Pancreas (tissue), 10 donors: ENCODE data around the gene ADCY10. TPM values are rescaled to one million over a fixed set of nuclear protein-coding genes. Genes with fewer than 3 reads are reported as not detected.

ENCODE experiments used
- ATAC-seq, 4 donors: fragments of 200-7000 bp; cut with Tn5 transposase; one replicate each; pipeline versions ENCODE4 v1.8.0 to v1.9.1; 2020; ENCODE audit warnings: mild to moderate bottlenecking in 4 of 4, moderate library complexity in 4 of 4
- DNase-seq, 6 donors: peaks; one replicate each; pipeline ENCODE4 v3.0.0-alpha.2; 2020
- FAIRE-seq: peaks from 2 replicates; lab custom pipeline; 2012; peaks lifted over from hg19 to GRCh38; lab: Jason Lieb, UNC
- H3K27ac ChIP-seq, 4 donors: fragments of 200-600 bp; sonication (generic); 1 replicate in 3 of 4; 2 replicates in 1 of 4; pipeline versions ENCODE4 v1.5.0 to v1.8.0; 2020
- H3K27me3 ChIP-seq, 4 donors: fragments of 200-600 bp; one replicate each; pipeline ENCODE4 v1.8.0; 2021
- H3K36me3 ChIP-seq, 3 donors: fragments of 200-600 bp; sonication (generic) in 1 of 3; one replicate each; pipeline versions ENCODE4 v1.5.0 to v1.8.0; 2020 to 2021
- H3K4me1 ChIP-seq, 3 donors: fragments of 200-600 bp; one replicate each; pipeline ENCODE4 v1.8.0; 2021
- H3K4me3 ChIP-seq, 4 donors: fragments of 200-600 bp; sonication (generic) in 2 of 4; one replicate each; pipeline versions ENCODE4 v1.5.0 to v1.8.0; 2020 to 2021
- H3K9me3 ChIP-seq, 4 donors: fragments of 200-600 bp; one replicate each; pipeline ENCODE4 v1.8.0; 2021
- WGBS, 2 donors: extraction: QIAGEN DNeasy Blood & Tissue Kit; methylation state at CpG; one replicate each; pipeline ENCODE4 v1.1.7; 2013; 5-methylcytosine and 5-hydroxymethylcytosine counted together
- intact Hi-C, 3 donors: fragments of 100-400 bp; cut with DNase I; formaldehyde crosslinking; loops; one replicate each; pipeline versions ENCODE4 v1.11.1 to v1.14.2; 2022
- polyA plus RNA-seq, 2 donors: library from polyadenylated mRNA; stranded (reverse); fragments of 200-250 nt; gene quantifications; one replicate each; pipeline ENCODE4 v1.2.3, GENCODE V29; 2013
- total RNA-seq, 6 donors: library from RNA; stranded (reverse); fragmentation: NEBNext Ultra II Directional in 4 of 6; extraction: Animal tissue kit (Norgen Biotek cat#: 25700) in 4 of 6; gene quantifications; one replicate each; pipeline versions ENCODE4 v1.2.1 to v1.2.4, GENCODE V29; 2021 to 2023
- TF ChIP-seq, protein P1 (sequence below), 4 donors: fragments of 200-600 bp; sonication (generic) in 3 of 4; IDR thresholded peaks; one replicate each; pipeline versions ENCODE4 v1.5.0 to v1.8.0; 2021; ENCODE audit warnings: antibody characterized with exemption in 4 of 4
- donor health status: healthy with polysubstance abuse.
- donor health status: DM: no; HTN: no; CAD: no; lungs with moderate emphysema.
- donor health status: DM: no; HTN: no; CAD: no.
- donor health status: control.
- donor health status: control.
- donor health status: Bipolar disorder and iron deficiency.
- donor health status: DM: yes; HTN: yes; CAD: no.
- donor health status: DM: no; HTN: no; CAD: no.
- donor health status: DM: no; HTN: no; CAD: no.
- donor health status: DM: yes; HTN: yes; CAD: no.

Gene ADCY10
- total and polyA plus RNA-seq, 8 donors = 0.03 to 0.31 (median 0.16) TPM; not detected in 1

DNA sequence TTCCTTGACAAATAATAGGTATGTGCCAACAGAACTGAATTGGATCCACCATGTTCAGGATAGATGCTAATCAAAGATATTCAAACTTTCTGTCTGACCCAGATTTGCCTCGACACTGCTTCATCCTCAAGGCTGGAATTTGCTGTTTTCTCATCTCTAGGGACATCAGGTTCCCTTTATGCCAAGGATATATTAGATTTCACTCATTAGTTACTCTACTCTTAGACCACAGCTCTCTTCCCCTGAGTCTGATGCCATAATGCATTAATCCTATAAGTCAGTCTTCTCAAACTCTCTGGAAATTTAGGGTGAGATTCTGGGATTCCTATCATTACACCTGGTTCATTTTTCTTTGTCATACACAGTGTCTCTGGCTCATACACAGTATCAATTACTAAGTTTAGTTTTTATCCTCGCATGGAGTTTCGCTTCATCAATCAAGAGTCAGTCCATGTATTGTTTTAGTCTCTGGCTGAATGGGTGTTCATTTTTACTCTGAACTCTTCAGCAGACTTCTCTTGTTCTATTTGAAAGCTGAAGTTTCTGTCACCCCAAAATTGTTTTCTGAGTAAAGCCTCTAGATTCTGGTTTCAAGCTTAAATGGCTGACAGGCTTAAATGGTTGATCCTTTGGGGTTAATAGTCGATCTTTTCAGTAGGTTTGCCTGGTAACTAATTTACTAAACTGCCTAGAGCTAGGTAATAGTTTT lies 13.3 kb upstream of the ADCY10 start:
- TF ChIP-seq, protein P1, sequence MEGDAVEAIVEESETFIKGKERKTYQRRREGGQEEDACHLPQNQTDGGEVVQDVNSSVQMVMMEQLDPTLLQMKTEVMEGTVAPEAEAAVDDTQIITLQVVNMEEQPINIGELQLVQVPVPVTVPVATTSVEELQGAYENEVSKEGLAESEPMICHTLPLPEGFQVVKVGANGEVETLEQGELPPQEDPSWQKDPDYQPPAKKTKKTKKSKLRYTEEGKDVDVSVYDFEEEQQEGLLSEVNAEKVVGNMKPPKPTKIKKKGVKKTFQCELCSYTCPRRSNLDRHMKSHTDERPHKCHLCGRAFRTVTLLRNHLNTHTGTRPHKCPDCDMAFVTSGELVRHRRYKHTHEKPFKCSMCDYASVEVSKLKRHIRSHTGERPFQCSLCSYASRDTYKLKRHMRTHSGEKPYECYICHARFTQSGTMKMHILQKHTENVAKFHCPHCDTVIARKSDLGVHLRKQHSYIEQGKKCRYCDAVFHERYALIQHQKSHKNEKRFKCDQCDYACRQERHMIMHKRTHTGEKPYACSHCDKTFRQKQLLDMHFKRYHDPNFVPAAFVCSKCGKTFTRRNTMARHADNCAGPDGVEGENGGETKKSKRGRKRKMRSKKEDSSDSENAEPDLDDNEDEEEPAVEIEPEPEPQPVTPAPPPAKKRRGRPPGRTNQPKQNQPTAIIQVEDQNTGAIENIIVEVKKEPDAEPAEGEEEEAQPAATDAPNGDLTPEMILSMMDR (IDR thresholded peaks at IDR 0.05) = no peak
- intact Hi-C loops = no loop called here
- peak in 3 of 4 donors; percentile 31 to 69 (median 50) for ATAC-seq
- FAIRE-seq = no peak
- H3K27ac ChIP-seq = peak overlapping the region in 2 of 4 donors; percentile 30 to 64
- no peak for DNase-seq
- H3K36me3 ChIP-seq = no peaks in the 10 kb centered on the region
- 45 to 46% methylated on average over 4 of the region's 4 CpGs for WGBS, 2 donors
- no peaks in the 10 kb centered on the region for H3K9me3 ChIP-seq
- H3K4me1 ChIP-seq = peaks cover 0 to 35% (median 22%) of the 10 kb centered on the region in 3 donors
- no peak overlapping the region for H3K4me3 ChIP-seq
- no peaks in the 10 kb centered on the region for H3K27me3 ChIP-seq

DNA sequence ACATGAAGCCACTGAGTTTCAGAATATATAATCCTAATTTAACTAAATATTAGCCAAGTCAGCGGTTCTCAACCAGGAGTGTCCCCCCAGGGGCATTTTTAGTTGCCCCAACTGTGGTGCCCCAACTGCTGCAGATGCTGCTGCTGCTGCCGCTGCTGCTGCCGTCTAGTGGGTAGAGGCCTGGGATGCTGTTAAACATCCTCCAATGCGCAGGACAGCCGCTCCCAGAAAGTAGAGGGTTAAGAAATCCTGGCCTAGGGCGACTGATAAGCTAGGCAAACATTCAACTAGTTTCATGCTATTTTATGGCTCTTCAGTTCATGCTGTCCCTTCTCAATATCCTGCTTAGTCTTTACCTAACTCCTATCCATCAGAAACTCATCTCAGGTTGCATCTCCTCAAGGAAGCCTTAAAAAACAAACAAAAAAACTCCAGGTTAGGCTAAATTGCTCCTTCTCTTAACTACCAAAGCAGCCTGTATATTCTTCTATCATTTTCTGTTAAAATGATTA lies 12.6 kb upstream of the ADCY10 start:
- Histone ChIP-seq H3K27me3 (no peaks in the 10 kb centered on the region), H3K9me3 (no peaks in the 10 kb centered on the region), H3K4me3 (no peak overlapping the region), H3K4me1 (peaks cover 0 to 35% (median 22%) of the 10 kb centered on the region in 3 donors), H3K36me3 (no peaks in the 10 kb centered on the region), H3K27ac (peak overlapping the region in 2 of 4 donors; percentile 30 to 64)
- FAIRE-seq = no peak
- TF ChIP-seq, protein P1 (IDR thresholded peaks at IDR 0.05) = no peak
- WGBS, 2 donors = 59 to 63% methylated on average over 6 of the region's 6 CpGs
- no peak for DNase-seq
- intact Hi-C loops = no loop called here
- ATAC-seq = peak in 3 of 4 donors; percentile 46 to 69 (median 64)

DNA sequence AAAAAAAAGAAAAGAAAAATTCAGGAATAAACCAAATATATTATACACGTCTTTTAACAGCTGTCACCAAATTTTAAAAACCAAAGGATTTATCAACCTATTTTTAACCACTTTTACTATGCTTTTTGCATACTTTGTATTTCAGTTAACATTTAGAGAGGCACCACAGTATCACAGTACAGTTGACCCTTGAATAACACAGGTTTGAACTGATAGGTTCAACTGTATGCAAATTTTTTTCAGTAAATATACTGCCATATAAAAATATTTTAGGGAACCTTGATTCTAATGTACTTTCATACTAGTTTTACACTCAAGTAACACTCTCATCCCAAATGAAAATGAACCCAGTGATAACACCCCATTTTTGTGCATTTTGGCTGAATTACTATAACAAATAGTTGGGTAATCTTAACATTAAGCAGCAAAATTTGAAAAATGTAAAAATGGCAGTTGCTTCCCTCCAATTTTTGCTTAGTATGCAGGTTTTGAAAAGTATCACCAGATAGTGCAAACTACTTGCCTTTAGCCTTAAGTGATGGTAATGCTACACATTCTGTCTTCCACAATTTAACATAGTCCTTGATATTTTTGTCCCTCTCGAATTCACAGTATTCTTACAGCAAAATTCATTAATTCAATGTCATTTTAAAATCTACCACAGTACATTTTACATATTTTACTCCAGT lies 10.8 kb upstream of the ADCY10 start:
- Histone ChIP-seq H3K27me3 (no peaks in the 10 kb centered on the region), H3K9me3 (no peaks in the 10 kb centered on the region), H3K4me3 (no peak overlapping the region), H3K4me1 (peaks cover 0 to 35% (median 22%) of the 10 kb centered on the region in 3 donors), H3K36me3 (no peaks in the 10 kb centered on the region), H3K27ac (no peak overlapping the region)
- TF ChIP-seq, protein P1 (IDR thresholded peaks at IDR 0.05) = no peak
- intact Hi-C loops = no loop called here
- no peak for DNase-seq
- FAIRE-seq = no peak
- 89 to 91% methylated on average over 2 of the region's 2 CpGs for WGBS, 2 donors
- no peak for ATAC-seq

DNA sequence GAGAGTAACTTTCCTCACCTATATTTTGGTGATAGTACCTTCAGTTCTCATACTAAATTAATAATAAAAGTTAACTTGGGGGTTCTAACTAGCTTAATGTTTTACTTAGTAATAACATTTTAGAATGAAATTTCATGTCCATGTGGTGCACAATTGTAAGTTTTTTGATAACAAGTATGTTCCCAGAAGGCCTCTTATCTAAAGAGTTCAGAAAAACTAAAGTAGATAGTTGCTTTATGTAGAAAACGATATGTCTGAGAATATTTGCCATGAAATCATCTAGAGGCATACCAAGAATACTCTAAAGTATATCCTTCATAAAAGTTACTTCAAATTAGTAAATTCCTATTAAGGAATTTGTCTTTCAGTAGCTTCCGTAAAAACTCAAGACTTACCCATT lies 10.2 kb upstream of the ADCY10 start:
- Histone ChIP-seq H3K9me3 (no peaks in the 10 kb centered on the region), H3K27me3 (no peaks in the 10 kb centered on the region), H3K36me3 (no peaks in the 10 kb centered on the region), H3K4me1 (peaks cover 0 to 35% (median 26%) of the 10 kb centered on the region in 3 donors), H3K4me3 (no peak overlapping the region), H3K27ac (no peak overlapping the region)
- no peak for DNase-seq
- TF ChIP-seq, protein P1 (IDR thresholded peaks at IDR 0.05) = no peak
- intact Hi-C loops = no loop called here
- WGBS, 2 donors = 64 to 65% methylated on average over 2 of the region's 2 CpGs
- no peak for ATAC-seq
- FAIRE-seq = no peak
